Measurements from ENCODE around the gene BOK.

The BOK gene

GRCh38 chr2:241553981-241554380 lies 4.6 kb upstream of the BOK start:
- TF ChIP-seq SIN3A (IDR thresholded peaks at IDR 0.05; ENCODE audit: borderline replicate concordance, insufficient read depth, low read length) = no peak

- TF ChIP-seq SIN3A (IDR thresholded peaks at IDR 0.05; ENCODE audit: borderline replicate concordance, insufficient read depth, low read length) (no peak), FOXP2 (optimal IDR thresholded peaks at IDR 0.05; ENCODE audit: borderline replicate concordance, extremely low read depth, extremely low read length, insufficient read depth) (no peak), TAF1 (IDR thresholded peaks at IDR 0.05; ENCODE audit: borderline replicate concordance, insufficient read depth, low read length) (no peak), REST (IDR thresholded peaks at IDR 0.05; ENCODE audit: insufficient read depth in 1 of 2, low read depth in 2 of 2, low read length in 2 of 2) (no peak), POLR2AphosphoS5 (IDR thresholded peaks at IDR 0.05; ENCODE audit: low read depth, low read length) (no peak)
These were observed 3.8 kb upstream of the BOK start for GRCh38 chr2:241554610-241555322.

GRCh38 chr2:241555711-241556110 lies 2.8 kb upstream of the BOK start:
- TF ChIP-seq SIN3A (IDR thresholded peaks at IDR 0.05; ENCODE audit: borderline replicate concordance, insufficient read depth, low read length) (peak; percentile 66; the same call in 1 of the 2 replicates), POLR2AphosphoS5 (IDR thresholded peaks at IDR 0.05; ENCODE audit: low read depth, low read length) (no peak), FOXP2 (optimal IDR thresholded peaks at IDR 0.05; ENCODE audit: borderline replicate concordance, extremely low read depth, extremely low read length, insufficient read depth) (no peak), REST (IDR thresholded peaks at IDR 0.05; ENCODE audit: insufficient read depth in 1 of 2, low read depth in 2 of 2, low read length in 2 of 2) (no peak), TAF1 (IDR thresholded peaks at IDR 0.05; ENCODE audit: borderline replicate concordance, insufficient read depth, low read length) (no peak)

GRCh38 chr2:241556746-241557145 lies 1.8 kb upstream of the BOK start:
- no peak for TF ChIP-seq FOXP2 (optimal IDR thresholded peaks at IDR 0.05; ENCODE audit: borderline replicate concordance, extremely low read depth, extremely low read length, insufficient read depth)
- no peak for TF ChIP-seq SIN3A (IDR thresholded peaks at IDR 0.05; ENCODE audit: borderline replicate concordance, insufficient read depth, low read length)
- TF ChIP-seq POLR2AphosphoS5 (IDR thresholded peaks at IDR 0.05; ENCODE audit: low read depth, low read length) = no peak
- TF ChIP-seq REST (IDR thresholded peaks at IDR 0.05; ENCODE audit: insufficient read depth in 1 of 2, low read depth in 2 of 2, low read length in 2 of 2) = no peak
- no peak for TF ChIP-seq TAF1 (IDR thresholded peaks at IDR 0.05; ENCODE audit: borderline replicate concordance, insufficient read depth, low read length)

- no peak for TF ChIP-seq TAF1 (IDR thresholded peaks at IDR 0.05; ENCODE audit: borderline replicate concordance, insufficient read depth, low read length)
- no peak for TF ChIP-seq FOXP2 (optimal IDR thresholded peaks at IDR 0.05; ENCODE audit: borderline replicate concordance, extremely low read depth, extremely low read length, insufficient read depth)
- peak; percentile 59; the same call in 1 of the 2 replicates for TF ChIP-seq SIN3A (IDR thresholded peaks at IDR 0.05; ENCODE audit: borderline replicate concordance, insufficient read depth, low read length)
- peak; percentile 41; the same call in 1 of the 2 replicates for TF ChIP-seq POLR2AphosphoS5 (IDR thresholded peaks at IDR 0.05; ENCODE audit: low read depth, low read length)
- no peak for TF ChIP-seq REST (IDR thresholded peaks at IDR 0.05; ENCODE audit: insufficient read depth in 1 of 2, low read depth in 2 of 2, low read length in 2 of 2)
These were observed 997 bp downstream of the BOK start for GRCh38 chr2:241559323-241560161.
